HG03469 (cell line): ENCODE results near the gene GRIFIN.

Experiments
- ATAC-seq: cut with Tn5 transposase; IDR thresholded peaks from one replicate; pipeline ENCODE4 v1.9.1; 2021; ENCODE audit warnings: mild to moderate bottlenecking, moderate library complexity, moderate number of reproducible peaks; ENCODE audit not compliant: unreplicated experiment

Gene GRIFIN

GRCh38 chr7:2476298-2476697 is at the start of gene GRIFIN:
GRIFIN (minus strand) TSS chr7:2476398; CDS start chr7:2476383, 15 bp downstream.
- ATAC-seq: no peak

GRCh38 chr7:2524808-2525657 is 48.8 kb upstream of the GRIFIN start:
- no peak for ATAC-seq

- ATAC-seq: no peak
These were observed 48.0 kb upstream of the GRIFIN start for GRCh38 chr7:2523941-2524807.

GRCh38 chr7:2523461-2523936 is 47.3 kb upstream of the GRIFIN start:
- ATAC-seq: no peak

- no peak for ATAC-seq
These were observed 46.7 kb upstream of the GRIFIN start for GRCh38 chr7:2522780-2523433.

- ATAC-seq: no peak
These were observed 45.9 kb upstream of the GRIFIN start for GRCh38 chr7:2521952-2522591.

GRCh38 chr7:2521341-2521745 is 45.1 kb upstream of the GRIFIN start:
- ATAC-seq: no peak

GRCh38 chr7:2520761-2521290 is 44.6 kb upstream of the GRIFIN start:
- ATAC-seq: no peak

- ATAC-seq: no peak
These were observed 44.0 kb upstream of the GRIFIN start for GRCh38 chr7:2520131-2520760.

- peak; percentile 83 for ATAC-seq
These were observed 43.1 kb upstream of the GRIFIN start, which contains the start of gene LFNG for GRCh38 chr7:2519119-2519930. LFNG (plus strand) TSS chr7:2519774; CDS start chr7:2519862, 88 bp downstream.

GRCh38 chr7:2518737-2519118 is 42.5 kb upstream of the GRIFIN start:
- no peak for ATAC-seq

- ATAC-seq: no peak
These were observed 41.7 kb upstream of the GRIFIN start for GRCh38 chr7:2517678-2518507.

GRCh38 chr7:2517026-2517425 is 40.8 kb upstream of the GRIFIN start:
- no peak for ATAC-seq

GRCh38 chr7:2516194-2516555 is 40.0 kb upstream of the GRIFIN start:
- no peak for ATAC-seq

GRCh38 chr7:2515424-2516193 is 39.4 kb upstream of the GRIFIN start:
- ATAC-seq: no peak

- ATAC-seq: no peak
These were observed 38.5 kb upstream of the GRIFIN start for GRCh38 chr7:2514473-2515423.
